Measurements from ENCODE around the gene RIN3. TPM values are rescaled to one million over a fixed set of nuclear protein-coding genes. Genes with fewer than 3 reads are reported as not detected.
"Not testable (repeated sequence)": the region's sequence is repeated elsewhere in the genome, so short reads cannot be mapped to it uniquely, and the experiment has no call there.

Gene RIN3
- total RNA-seq, 1 donor from 2014 or later: 6.9 TPM

DNA sequence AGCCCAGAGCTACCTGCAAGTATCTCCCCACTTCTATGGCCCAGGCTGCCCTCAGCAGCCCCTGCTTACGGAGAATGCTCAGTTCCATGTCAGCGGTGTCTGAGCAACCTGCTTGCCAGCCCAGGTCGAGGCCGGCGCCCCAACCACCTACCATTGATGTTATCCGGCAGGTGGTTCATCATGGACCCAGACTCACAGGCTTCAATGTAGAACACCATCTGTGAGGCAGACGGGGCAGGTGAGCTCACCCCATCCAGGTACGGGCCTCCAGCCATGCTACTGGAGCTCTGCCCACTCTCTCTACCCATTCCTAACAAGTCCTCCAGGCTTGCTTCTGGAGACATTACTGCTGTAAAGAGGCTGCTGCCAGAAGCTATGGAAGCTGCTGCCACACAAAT lies 199.1 kb downstream of the RIN3 start:
- Mint-ChIP-seq H3K36me3 (ENCODE audit: insufficient read depth) (peaks cover 12% of the 10 kb centered on the region), H3K27me3 (no peaks in the 10 kb centered on the region), H3K4me1 (ENCODE audit: low read depth) (peaks cover 9% of the 10 kb centered on the region), H3K9me3 (ENCODE audit: low read depth) (no peaks in the 10 kb centered on the region), H3K4me3 (ENCODE audit: low read depth) (no peak overlapping the region), H3K27ac (no peak overlapping the region)
- no peak for DNase-seq (ENCODE audit: low spot score, unreplicated experiment)
- TF ChIP-seq, protein P1, sequence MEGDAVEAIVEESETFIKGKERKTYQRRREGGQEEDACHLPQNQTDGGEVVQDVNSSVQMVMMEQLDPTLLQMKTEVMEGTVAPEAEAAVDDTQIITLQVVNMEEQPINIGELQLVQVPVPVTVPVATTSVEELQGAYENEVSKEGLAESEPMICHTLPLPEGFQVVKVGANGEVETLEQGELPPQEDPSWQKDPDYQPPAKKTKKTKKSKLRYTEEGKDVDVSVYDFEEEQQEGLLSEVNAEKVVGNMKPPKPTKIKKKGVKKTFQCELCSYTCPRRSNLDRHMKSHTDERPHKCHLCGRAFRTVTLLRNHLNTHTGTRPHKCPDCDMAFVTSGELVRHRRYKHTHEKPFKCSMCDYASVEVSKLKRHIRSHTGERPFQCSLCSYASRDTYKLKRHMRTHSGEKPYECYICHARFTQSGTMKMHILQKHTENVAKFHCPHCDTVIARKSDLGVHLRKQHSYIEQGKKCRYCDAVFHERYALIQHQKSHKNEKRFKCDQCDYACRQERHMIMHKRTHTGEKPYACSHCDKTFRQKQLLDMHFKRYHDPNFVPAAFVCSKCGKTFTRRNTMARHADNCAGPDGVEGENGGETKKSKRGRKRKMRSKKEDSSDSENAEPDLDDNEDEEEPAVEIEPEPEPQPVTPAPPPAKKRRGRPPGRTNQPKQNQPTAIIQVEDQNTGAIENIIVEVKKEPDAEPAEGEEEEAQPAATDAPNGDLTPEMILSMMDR (IDR thresholded peaks at IDR 0.05; ENCODE audit: unreplicated experiment): no peak

DNA sequence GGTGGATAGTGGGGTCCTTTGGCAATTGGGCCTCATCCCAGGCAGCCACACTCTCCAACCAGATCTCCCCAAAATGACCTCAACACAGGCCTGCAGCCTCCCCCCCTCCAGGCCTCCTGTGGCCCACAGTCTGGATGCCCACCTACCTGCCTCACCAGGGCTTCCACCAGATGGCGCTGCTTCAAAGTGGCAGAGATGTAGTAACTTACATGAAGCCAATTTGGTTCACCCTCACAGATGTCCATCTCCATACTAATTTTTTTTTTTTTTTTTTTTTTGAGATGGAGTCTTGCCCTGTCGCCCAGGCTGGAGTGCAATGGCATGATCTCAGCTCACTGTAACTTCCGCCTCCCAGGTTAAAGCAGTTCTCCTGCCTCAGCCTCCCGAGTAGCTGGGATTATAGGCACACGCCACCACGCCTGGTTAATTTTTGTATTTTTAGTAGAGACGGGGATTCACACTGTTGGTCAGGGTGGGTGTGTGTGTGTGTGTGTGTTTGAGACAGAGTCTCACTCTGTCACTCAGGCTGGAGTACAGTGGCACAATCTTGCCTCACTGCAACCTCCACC lies 201.2 kb downstream of the RIN3 start:
- not testable (repeated sequence) for H3K27ac Mint-ChIP-seq; H3K27me3 Mint-ChIP-seq; H3K9me3 Mint-ChIP-seq (ENCODE audit: low read depth); H3K4me3 Mint-ChIP-seq (ENCODE audit: low read depth); H3K4me1 Mint-ChIP-seq (ENCODE audit: low read depth)
- DNase-seq (ENCODE audit: low spot score, unreplicated experiment): peak; percentile 65
- peaks cover 13% of the 10 kb centered on the region for H3K36me3 Mint-ChIP-seq (ENCODE audit: insufficient read depth)
- TF ChIP-seq, protein P1 (IDR thresholded peaks at IDR 0.05; ENCODE audit: unreplicated experiment): peak; percentile 74

DNA sequence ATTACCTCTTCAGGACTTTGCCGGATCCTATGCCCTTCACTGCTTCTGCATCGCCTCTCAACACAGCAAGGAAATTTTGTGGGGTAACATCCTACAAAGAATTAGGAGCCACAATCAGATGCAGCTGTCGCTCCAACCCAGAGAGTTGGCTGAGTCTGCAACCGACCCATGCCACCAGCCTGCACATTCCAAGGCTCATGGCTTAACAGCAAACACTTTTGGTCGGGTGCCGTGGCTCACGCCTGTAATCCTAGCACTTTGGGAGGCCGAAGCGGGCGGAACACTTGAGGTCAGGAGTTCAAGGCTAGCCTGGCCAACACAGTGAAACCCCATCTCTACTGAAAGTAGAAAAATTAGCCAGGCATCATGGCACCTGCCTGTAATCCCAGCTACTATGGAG lies 202.6 kb downstream of the RIN3 start:
- peaks cover 10% of the 10 kb centered on the region for H3K36me3 Mint-ChIP-seq (ENCODE audit: insufficient read depth)
- TF ChIP-seq, protein P1 (IDR thresholded peaks at IDR 0.05; ENCODE audit: unreplicated experiment): no peak
- H3K27ac Mint-ChIP-seq: no peak overlapping the region
- DNase-seq (ENCODE audit: low spot score, unreplicated experiment): no peak
- H3K27me3 Mint-ChIP-seq: no peaks in the 10 kb centered on the region
- peaks cover 11% of the 10 kb centered on the region for H3K4me1 Mint-ChIP-seq (ENCODE audit: low read depth)
- no peaks in the 10 kb centered on the region for H3K9me3 Mint-ChIP-seq (ENCODE audit: low read depth)
- H3K4me3 Mint-ChIP-seq (ENCODE audit: low read depth): no peak overlapping the region

DNA sequence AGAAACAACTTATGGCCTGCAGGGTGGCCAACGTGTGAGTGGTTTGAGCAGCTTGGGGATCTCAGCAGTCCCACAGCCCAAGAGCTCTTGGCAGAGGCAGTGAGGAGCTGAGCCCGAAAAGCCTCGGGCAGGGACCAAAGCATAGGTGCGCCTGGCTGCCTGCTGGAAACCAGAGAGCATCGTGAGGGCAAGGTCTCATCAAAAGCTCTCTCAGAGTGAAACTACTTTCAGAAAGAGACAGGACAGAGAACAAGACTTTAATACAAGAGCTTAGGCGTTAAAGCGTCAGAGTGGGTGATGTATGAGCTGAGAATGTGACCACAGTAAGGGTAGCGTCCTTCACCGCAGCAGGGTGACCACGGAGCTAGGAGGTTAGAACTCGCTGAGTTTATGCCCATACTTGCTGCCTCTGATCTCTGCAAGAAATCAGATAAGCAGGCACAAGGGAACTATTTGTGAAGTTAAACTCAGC lies 204.0 kb downstream of the RIN3 start:
- H3K4me1 Mint-ChIP-seq (ENCODE audit: low read depth): peaks cover 13% of the 10 kb centered on the region
- H3K4me3 Mint-ChIP-seq (ENCODE audit: low read depth): no peak overlapping the region
- no peak for DNase-seq (ENCODE audit: low spot score, unreplicated experiment)
- no peaks in the 10 kb centered on the region for H3K27me3 Mint-ChIP-seq
- H3K9me3 Mint-ChIP-seq (ENCODE audit: low read depth): peaks cover 1% of the 10 kb centered on the region
- TF ChIP-seq, protein P1 (IDR thresholded peaks at IDR 0.05; ENCODE audit: unreplicated experiment): no peak
- peak overlapping the region; percentile 38 for H3K27ac Mint-ChIP-seq
- peaks cover 9% of the 10 kb centered on the region for H3K36me3 Mint-ChIP-seq (ENCODE audit: insufficient read depth)

DNA sequence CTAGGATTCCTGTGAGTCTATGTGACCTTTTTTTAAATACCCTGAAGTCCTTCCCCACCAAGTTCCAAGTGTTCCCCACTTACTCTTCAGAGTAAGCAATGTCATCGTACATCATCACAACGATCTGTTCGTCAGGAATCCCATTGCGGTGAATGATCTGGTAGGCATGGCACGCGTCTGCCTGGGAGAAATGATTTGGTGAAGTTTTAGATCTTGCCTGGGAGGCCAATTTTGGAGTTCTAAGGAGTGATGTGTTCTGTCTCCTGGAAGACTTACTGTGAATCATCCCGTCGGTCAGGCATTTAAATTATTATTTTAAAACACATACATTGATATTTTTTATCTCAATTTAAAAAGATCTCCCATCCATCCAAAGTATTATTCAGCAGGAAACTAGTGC lies 205.1 kb downstream of the RIN3 start:
- DNase-seq (ENCODE audit: low spot score, unreplicated experiment): no peak
- TF ChIP-seq, protein P1 (IDR thresholded peaks at IDR 0.05; ENCODE audit: unreplicated experiment): no peak

More for the DNA sequence above, 205.1 kb downstream of the RIN3 start:
- peaks cover 16% of the 10 kb centered on the region for H3K4me1 Mint-ChIP-seq (ENCODE audit: low read depth)
- H3K9me3 Mint-ChIP-seq (ENCODE audit: low read depth): peaks cover 4% of the 10 kb centered on the region
- no peaks in the 10 kb centered on the region for H3K27me3 Mint-ChIP-seq
- H3K36me3 Mint-ChIP-seq (ENCODE audit: insufficient read depth): peaks cover 13% of the 10 kb centered on the region
- no peak overlapping the region for H3K27ac Mint-ChIP-seq
- no peak overlapping the region for H3K4me3 Mint-ChIP-seq (ENCODE audit: low read depth)

Measured in progenitor cell of endocrine pancreas (in vitro differentiated cells).